ENCODE data around the gene LTF. TPM values are rescaled to one million over a fixed set of nuclear protein-coding genes. Genes with fewer than 3 reads are reported as not detected.

LTF gene
- total and polyA plus RNA-seq, 10 of the 15 experiments (the other 5 are each of a cell fraction or from before 2014, with no cell fraction given): 0.03 to 0.31 TPM; not detected in 8

- Histone ChIP-seq H3K79me2 (ENCODE audit: control insufficient read depth, insufficient read depth, low read length) (no peaks in the 10 kb centered on the region), H4K20me1 (ENCODE audit: control insufficient read depth, insufficient read depth) (no peaks in the 10 kb centered on the region), H3K36me3 (ENCODE audit: control insufficient read depth in 2 of 2, insufficient read depth in 2 of 2, low read length in 1 of 2) (no peaks in the 10 kb centered on the region), H3K4me2 (ENCODE audit: control insufficient read depth, insufficient read depth) (no peak overlapping the region), H3K4me1 (ENCODE audit: control insufficient read depth, insufficient read depth, low read length) (no peaks in the 10 kb centered on the region), H3K27me3 (replicated peaks in 1 of 2; ENCODE audit: control insufficient read depth in 2 of 2, insufficient read depth in 2 of 2, low read length in 1 of 2) (peaks cover 4 to 6% of the 10 kb centered on the region in 2 experiments), H3K9me3 (replicated peaks; ENCODE audit: control insufficient read depth, insufficient read depth, low read length) (no peaks in the 10 kb centered on the region), H3K27ac (ENCODE audit: control insufficient read depth, insufficient read depth) (no peak overlapping the region), H3K4me3 (no peak overlapping the region), H2AFZ (ENCODE audit: control insufficient read depth, low read depth, low read length) (no peak overlapping the region), H3K9ac (ENCODE audit: control insufficient read depth, insufficient read depth, low read length) (no peak overlapping the region)
- POLR2A ChIA-PET: no interaction called here
- intact Hi-C loops (cut with micrococcal nuclease; ENCODE audit: unreplicated experiment): no loop called here
- ATAC-seq (no peak), FAIRE-seq (no peak), DNase-seq (ENCODE audit: low read depth, low spot score) (no peak)
- no TSS peak for BruUV-seq (replicated peaks)
- in situ Hi-C loops (cut with MboI): no loop called here
- SMC1A ChIA-PET (ENCODE audit: uncharacterized antibody, unreplicated experiment): interaction anchor here (0.6 kb wide), 1 partner anchor 404 kb away, joined by 3 read pairs; no protein-coding TSS in a partner anchor
- CTCF ChIA-PET: interaction anchor here (1.7 kb wide), 1 partner anchor 8 kb away, joined by 7 read pairs; no protein-coding TSS in a partner anchor
- WGBS (ENCODE audit: insufficient coverage, insufficient replicate concordance, low lambda C conversion rate, missing lambda C conversion rate): 33% methylated on average over 6 of the region's 6 CpGs
- RAD21 ChIA-PET (ENCODE audit: unreplicated experiment): interaction anchor here (0.5 kb wide), 1 partner anchor 160 kb away, joined by 6 read pairs; no protein-coding TSS in a partner anchor
- TF ChIP-seq PML (IDR thresholded peaks at IDR 0.05; ENCODE audit: low read length): no peak
- no peak for TF ChIP-seq BCL11A (IDR thresholded peaks at IDR 0.05; ENCODE audit: low read depth, low read length)
- no peak for TF ChIP-seq MAX (IDR thresholded peaks at IDR 0.05; ENCODE audit: low read depth, low read length)
- no peak for TF ChIP-seq BCL3 (IDR thresholded peaks at IDR 0.05; ENCODE audit: borderline replicate concordance, insufficient read depth, low read depth, low read length, poor library complexity, severe bottlenecking)
- no peak for TF ChIP-seq PBX3 (IDR thresholded peaks at IDR 0.05; ENCODE audit: insufficient replicate concordance, low read depth, low read length)
- TF ChIP-seq HSF1 (IDR thresholded peaks at IDR 0.05; ENCODE audit: low read depth, low read length): no peak
- no peak for TF ChIP-seq RUNX3 (IDR thresholded peaks at IDR 0.05; ENCODE audit: low read length)
- TF ChIP-seq EP300 (IDR thresholded peaks at IDR 0.05; ENCODE audit: borderline replicate concordance in 1 of 2, control insufficient read depth in 1 of 2, low read depth in 2 of 2, low read length in 2 of 2): no peak
- no peak for TF ChIP-seq IRF3 (IDR thresholded peaks at IDR 0.05)
- no peak for TF ChIP-seq EGR1 (IDR thresholded peaks at IDR 0.05; ENCODE audit: borderline replicate concordance in 1 of 2, low read depth in 2 of 2, low read length in 2 of 2)
These were observed 15.9 kb upstream of the LTF start for GRCh38 chr3:46480491-46481195.

Measured in GM12878 (cell line).